HepG2 (cell line): Measurements from ENCODE around the gene TNS1. TPM values are rescaled to one million over a fixed set of nuclear protein-coding genes. Genes with fewer than 3 reads are reported as not detected.

Experiments used
- ATAC-seq: fragments of 200-7000 bp; cut with Tn5 transposase; 3 replicates; pipeline ENCODE4 v1.9.1; 2020; ENCODE audit warnings: mild to moderate bottlenecking, moderate library complexity
- BruUV-seq: library from RNA; stranded (reverse); fragments of 400-500 nt; replicated peaks from 2 replicates; lab custom pipeline; 2021; lab: Mats Ljungman, UMichigan
- CTCF ChIA-PET: fragments of 300-600 bp; formaldehyde crosslinking; extraction: SDS; loops from one replicate; lab custom pipeline; 2021; ENCODE audit warnings: low total read pairs, inconsistent platforms, low intra/inter-chr PET ratio; lab: Yijun Ruan, JAX
- POLR2A ChIA-PET: fragments of 350-600 bp; sonication (Branson Sonifier 250); formaldehyde crosslinking; loops from one replicate; lab custom pipeline; 2020; ENCODE audit warnings: antibody characterized with exemption, inconsistent platforms; lab: Yijun Ruan, JAX
- DNase-seq: peaks from one replicate; pipeline ENCODE4 v3.0.0-alpha.2; 2015; ENCODE audit warnings: low spot score
- FAIRE-seq: peaks from 3 replicates; lab custom pipeline; 2011; peaks lifted over from hg19 to GRCh38; lab: Jason Lieb, UNC
- H2AFZ ChIP-seq: one replicate; pipeline ENCODE4 v1.6.1; 2011; ENCODE audit warnings: low read length, inconsistent platforms
- H3K27ac ChIP-seq: fragments of 300-600 bp; 3 replicates; pipeline ENCODE4 v1.8.0; 2011; ENCODE audit warnings: mixed run types, mild to moderate bottlenecking, mixed read lengths, low read length, inconsistent platforms; ENCODE audit not compliant: insufficient read depth; ENCODE audit errors: extremely low read length
- H3K27me3 ChIP-seq, 2 experiments: fragments of 200-600 bp in 1 of 2; 2 replicates in 1 of 2; 3 replicates in 1 of 2; pipeline versions ENCODE4 v1.6.0 to v1.8.0; 2011; ENCODE audit warnings: low read length in 2 of 2, mild to moderate bottlenecking in 2 of 2, moderate library complexity in 2 of 2, inconsistent platforms in 1 of 2; ENCODE audit not compliant: insufficient read depth in 2 of 2, control insufficient read depth in 1 of 2
- H3K36me3 ChIP-seq, 2 experiments: fragments of 200-600 bp in 1 of 2; replicated peaks in 1 of 2; 2 replicates in 1 of 2; 3 replicates in 1 of 2; pipeline versions ENCODE4 v1.5.1 to v1.8.0; 2011; ENCODE audit warnings: low read length in 2 of 2, inconsistent platforms in 1 of 2; ENCODE audit not compliant: insufficient read depth in 2 of 2, control insufficient read depth in 1 of 2
- H3K4me1 ChIP-seq: 2 replicates; pipeline ENCODE4 v1.5.1; 2012; ENCODE audit warnings: low read length, inconsistent platforms; ENCODE audit not compliant: insufficient read depth
- H3K4me2 ChIP-seq: 2 replicates; pipeline ENCODE4 v1.6.0; 2011; ENCODE audit warnings: low read depth, low read length, inconsistent platforms
- H3K4me3 ChIP-seq, 3 experiments: fragments of 200-600 bp in 1 of 3; sonication (generic), shearing (Covaris generic) in 1 of 3; replicated peaks in 1 of 3; 2 replicates each; pipeline ENCODE4 v1.5.1; 2011 to 2016; ENCODE audit warnings: low read length in 3 of 3, inconsistent platforms in 2 of 3, low read depth in 2 of 3, mild to moderate bottlenecking in 2 of 3, control low read depth in 1 of 3, mixed read lengths in 1 of 3; ENCODE audit not compliant: insufficient read depth in 1 of 3
- H3K79me2 ChIP-seq: one replicate; pipeline ENCODE4 v1.6.1; 2011; ENCODE audit warnings: low read length, inconsistent platforms; ENCODE audit not compliant: insufficient read depth
- H3K9ac ChIP-seq: 2 replicates; pipeline ENCODE4 v1.6.0; 2011; ENCODE audit warnings: mild to moderate bottlenecking, low read depth, low read length, inconsistent platforms; ENCODE audit not compliant: insufficient read depth
- H3K9me3 ChIP-seq: 2 replicates; pipeline ENCODE4 v1.5.1; 2012; ENCODE audit warnings: mild to moderate bottlenecking, low read length
- H4K20me1 ChIP-seq: 2 replicates; pipeline ENCODE4 v1.6.0; 2011; ENCODE audit warnings: inconsistent platforms, mild to moderate bottlenecking, low read length, moderate library complexity; ENCODE audit not compliant: insufficient read depth
- ETV6 ChIP-seq: sonication (generic); formaldehyde crosslinking; conservative IDR thresholded peaks from 2 replicates; pipeline ENCODE4 v1.4.0; 2020; ENCODE audit warnings: missing genetic modification reagents
- HNRNPH1 ChIP-seq: fragments of 200-400 bp; formaldehyde crosslinking; optimal IDR thresholded peaks from 2 replicates; pipeline ENCODE3; 2017; ENCODE audit warnings: mild to moderate bottlenecking, low read depth, low read length
- HNRNPL ChIP-seq: fragments of 200-400 bp; formaldehyde crosslinking; IDR thresholded peaks from 2 replicates; pipeline ENCODE4 v1.6.1; 2017; ENCODE audit warnings: mild to moderate bottlenecking, low read depth, low read length
- RFX5 ChIP-seq: IDR thresholded peaks from 2 replicates; pipeline ENCODE4 v1.6.1; 2011; ENCODE audit warnings: low read depth, low read length, improper control_type of control experiment
- SMARCC2 ChIP-seq: fragments of 450-650 bp; IDR thresholded peaks from 2 replicates; pipeline ENCODE4 v1.6.1; 2017; ENCODE audit warnings: antibody characterized with exemption, mild to moderate bottlenecking
- TAF1 ChIP-seq: sonication (generic); formaldehyde crosslinking; IDR thresholded peaks from 2 replicates; pipeline ENCODE4 v1.4.0; 2020; ENCODE audit warnings: missing genetic modification reagents
- TCF12 ChIP-seq, 2 experiments: fragments of 450-650 bp in 1 of 2; sonication (generic) in 1 of 2; formaldehyde crosslinking in 1 of 2; IDR thresholded peaks; 2 replicates each; pipeline versions ENCODE4 v1.6.1 to v1.8.0; 2017 to 2022; ENCODE audit warnings: antibody characterized with exemption in 1 of 2, mild to moderate bottlenecking in 1 of 2, missing genetic modification reagents in 1 of 2, moderate library complexity in 1 of 2
- THAP11 ChIP-seq: IDR thresholded peaks from 2 replicates; pipeline ENCODE4 v1.6.1; 2016; ENCODE audit warnings: missing biosample characterization, missing genetic modification reagents
- ZMAT5 ChIP-seq: sonication (generic); formaldehyde crosslinking; IDR thresholded peaks from 2 replicates; pipeline ENCODE4 v1.5.0; 2020; ENCODE audit warnings: mild to moderate bottlenecking, low read depth, missing genetic modification reagents, borderline replicate concordance
- ZNF354B ChIP-seq: sonication (generic); formaldehyde crosslinking; IDR thresholded peaks from 2 replicates; pipeline ENCODE4 v1.8.0; 2022; ENCODE audit warnings: mild to moderate bottlenecking, missing genetic modification reagents
- ZSCAN25 ChIP-seq: sonication (generic); formaldehyde crosslinking; IDR thresholded peaks from 2 replicates; pipeline ENCODE4 v1.8.0; 2022; ENCODE audit warnings: mild to moderate bottlenecking, missing genetic modification reagents
- WGBS: methylation state at CpG from one replicate; pipeline ENCODE4 v1.1.6; 2017; ENCODE audit warnings: low lambda C conversion rate; 5-methylcytosine and 5-hydroxymethylcytosine counted together
- in situ Hi-C: cut with HindIII; loops from 2 replicates; pipeline ENCODE4 v1.10.0; 2017; ENCODE audit warnings: low pct_unique_long_range_greater_than_20kb; ENCODE audit not compliant: extremely low pct_ligation_motif_present
- intact Hi-C: fragments of 100-400 bp; cut with micrococcal nuclease; formaldehyde crosslinking; loops from one replicate; pipeline ENCODE4 v1.10.0; 2022; ENCODE audit not compliant: unreplicated experiment
- polyA plus RNA-seq, 8 experiments: library from polyadenylated mRNA; depleted of rRNA in 3 of 8; stranded (reverse) in 7 of 8; unstranded in 1 of 8; fragments of >200 nt; fragmentation: Illumina TruSeq in 4 of 8; extraction: Trizol in 4 of 8; gene quantifications; 2 replicates each; pipeline versions ENCODE4 v1.2.1 to v1.2.3, GENCODE V29; 2011 to 2016; ENCODE audit warnings: low read depth in 4 of 8, missing spikeins in 1 of 8, mixed read lengths in 1 of 8; ENCODE audit not compliant: insufficient read depth in 1 of 8
- total RNA-seq, 5 experiments: library from RNA; depleted of rRNA; stranded (reverse); fragments of >200 nt; fragmentation: Illumina TruSeq; extraction: Trizol; gene quantifications; 2 replicates each; pipeline ENCODE4 v1.2.3, GENCODE V29; 2016; ENCODE audit warnings: low read depth in 1 of 5
- TF ChIP-seq, protein P1 (sequence below): sonication (generic); formaldehyde crosslinking; IDR thresholded peaks from 2 replicates; pipeline ENCODE4 v1.4.0; 2020; ENCODE audit warnings: missing genetic modification reagents, mild to moderate bottlenecking, borderline replicate concordance
- TF ChIP-seq, protein P2 (sequence below): sonication (generic); formaldehyde crosslinking; IDR thresholded peaks from 2 replicates; pipeline ENCODE4 v1.9.0; 2022; ENCODE audit warnings: low read depth, missing genetic modification reagents

TNS1 gene
- total and polyA plus RNA-seq, 2 of the 13 experiments (the other 11 are each of a cell fraction or from before 2014, with no cell fraction given) = 1.9 to 118 TPM

DNA sequence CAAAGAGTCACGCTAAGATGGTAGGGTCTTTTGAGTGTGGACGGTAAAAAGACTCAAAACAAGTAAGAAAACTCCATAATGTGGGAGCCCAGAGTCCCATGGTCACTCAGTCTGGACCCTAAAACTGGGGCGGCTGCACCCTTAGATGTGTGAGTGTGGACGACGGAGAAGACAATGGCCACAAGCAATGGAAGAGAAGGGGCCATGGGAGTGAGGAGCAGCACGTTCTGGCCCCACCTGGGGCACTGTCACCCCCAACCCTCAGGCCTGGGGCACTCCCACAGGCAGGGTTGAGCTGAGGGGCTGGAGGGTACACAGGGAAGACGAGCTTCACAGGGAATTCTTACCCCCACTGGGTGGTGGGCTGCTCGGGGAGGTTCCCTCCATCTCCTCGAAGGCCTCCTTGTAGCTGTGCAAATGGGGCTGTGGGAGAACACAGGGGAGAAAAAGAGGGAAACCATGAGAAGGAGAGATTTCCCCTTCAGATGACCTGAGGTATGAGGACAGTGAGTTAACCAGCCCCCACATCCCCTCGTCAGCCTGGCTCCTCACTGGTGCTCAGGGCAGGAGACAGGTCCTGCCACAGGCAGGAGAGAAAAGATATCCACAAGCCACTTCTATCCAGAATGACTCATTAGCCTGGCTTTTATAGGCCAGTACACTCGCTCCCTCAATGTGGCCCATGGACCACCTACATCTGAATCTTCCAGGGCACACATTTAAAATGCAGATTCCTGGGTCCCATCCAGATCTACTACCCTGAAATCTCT is 167.9 kb downstream of the TNS1 start:
- no peak for DNase-seq
- TF ChIP-seq SMARCC2 (no peak), HNRNPL (no peak), ETV6 (CRISPR knock-in tag) (no peak), RFX5 (no peak), TAF1 (no peak), ZNF354B (CRISPR knock-in tag) (no peak), TCF12 (IDR thresholded peaks at IDR 0.05) (no peak), TCF12 (CRISPR knock-in tag; IDR thresholded peaks at IDR 0.05) (no peak), HNRNPH1 (no peak), THAP11 (CRISPR knock-in tag) (no peak), ZSCAN25 (no peak), ZMAT5 (no peak)
- TF ChIP-seq, protein P1, sequence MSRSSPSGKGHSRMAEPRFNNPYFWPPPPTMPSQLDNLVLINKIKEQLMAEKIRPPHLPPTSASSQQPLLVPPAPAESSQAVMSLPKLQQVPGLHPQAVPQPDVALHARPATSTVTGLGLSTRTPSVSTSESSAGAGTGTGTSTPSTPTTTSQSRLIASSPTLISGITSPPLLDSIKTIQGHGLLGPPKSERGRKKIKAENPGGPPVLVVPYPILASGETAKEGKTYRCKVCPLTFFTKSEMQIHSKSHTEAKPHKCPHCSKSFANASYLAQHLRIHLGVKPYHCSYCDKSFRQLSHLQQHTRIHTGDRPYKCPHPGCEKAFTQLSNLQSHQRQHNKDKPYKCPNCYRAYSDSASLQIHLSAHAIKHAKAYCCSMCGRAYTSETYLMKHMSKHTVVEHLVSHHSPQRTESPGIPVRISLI (CRISPR knock-in tag) = no peak
- TF ChIP-seq, protein P2, sequence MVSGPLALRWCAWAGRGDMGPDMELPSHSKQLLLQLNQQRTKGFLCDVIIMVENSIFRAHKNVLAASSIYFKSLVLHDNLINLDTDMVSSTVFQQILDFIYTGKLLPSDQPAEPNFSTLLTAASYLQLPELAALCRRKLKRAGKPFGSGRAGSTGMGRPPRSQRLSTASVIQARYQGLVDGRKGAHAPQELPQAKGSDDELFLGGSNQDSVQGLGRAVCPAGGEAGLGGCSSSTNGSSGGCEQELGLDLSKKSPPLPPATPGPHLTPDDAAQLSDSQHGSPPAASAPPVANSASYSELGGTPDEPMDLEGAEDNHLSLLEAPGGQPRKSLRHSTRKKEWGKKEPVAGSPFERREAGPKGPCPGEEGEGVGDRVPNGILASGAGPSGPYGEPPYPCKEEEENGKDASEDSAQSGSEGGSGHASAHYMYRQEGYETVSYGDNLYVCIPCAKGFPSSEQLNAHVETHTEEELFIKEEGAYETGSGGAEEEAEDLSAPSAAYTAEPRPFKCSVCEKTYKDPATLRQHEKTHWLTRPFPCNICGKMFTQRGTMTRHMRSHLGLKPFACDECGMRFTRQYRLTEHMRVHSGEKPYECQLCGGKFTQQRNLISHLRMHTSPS (CRISPR knock-in tag) = no peak
- H4K20me1 ChIP-seq = peaks cover 16% of the 10 kb centered on the region; the same call in 1 of the 2 replicates
- ChIA-PET CTCF (no interaction called here), POLR2A (no interaction called here)
- no peak overlapping the region for H3K4me2 ChIP-seq
- H3K9ac ChIP-seq = no peak overlapping the region
- no peak overlapping the region for H3K4me3 ChIP-seq
- H3K27ac ChIP-seq = no peak overlapping the region
- H3K36me3 ChIP-seq = peaks cover 20 to 36% of the 10 kb centered on the region in 2 experiments
- no peaks in the 10 kb centered on the region for H3K79me2 ChIP-seq
- no TSS peak for BruUV-seq
- H3K4me1 ChIP-seq = peaks cover 9% of the 10 kb centered on the region; the same call in 1 of the 2 replicates
- no peaks in the 10 kb centered on the region for H3K27me3 ChIP-seq
- H2AFZ ChIP-seq = no peak overlapping the region
- WGBS = 92% methylated on average over 11 of the region's 11 CpGs
- in situ Hi-C loops = no loop called here
- H3K9me3 ChIP-seq = no peaks in the 10 kb centered on the region
- ATAC-seq = no peak
- intact Hi-C loops = no loop called here
- no peak for FAIRE-seq
